RCC 7860 (cell line): Measurements from ENCODE around the gene RDX.
"Not testable (repeated sequence)": the region's sequence is repeated elsewhere in the genome, so short reads cannot be mapped to it uniquely, and the experiment has no call there.

Experiments
- DNase-seq: peaks from one replicate; pipeline ENCODE4 v3.0.0-alpha.2; 2015; ENCODE audit warnings: low spot score
- FAIRE-seq: peaks from 2 replicates; lab custom pipeline; 2012; peaks lifted over from hg19 to GRCh38; lab: Jason Lieb, UNC

Gene RDX

DNA sequence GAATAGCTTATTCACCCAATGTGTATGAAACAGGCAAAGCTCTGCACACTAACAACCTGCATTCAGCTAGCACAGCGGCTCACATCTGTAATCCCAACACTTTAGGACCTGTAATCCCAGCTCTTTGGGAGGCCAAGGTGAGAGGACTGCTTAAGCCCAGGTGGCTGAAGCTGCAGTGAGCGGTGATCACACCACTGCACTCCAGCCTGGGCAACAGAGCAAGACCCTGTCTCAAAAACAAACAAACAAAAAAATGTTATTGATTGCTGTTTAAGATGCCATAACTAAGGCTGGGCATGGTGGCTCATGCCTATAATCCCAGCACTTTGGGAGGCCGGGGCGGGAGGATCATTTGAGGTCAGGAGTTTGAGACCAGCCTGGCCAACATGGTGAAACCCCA lies 15.8 kb downstream of the RDX start:
- FAIRE-seq, DNase-seq: not testable (repeated sequence)

DNA sequence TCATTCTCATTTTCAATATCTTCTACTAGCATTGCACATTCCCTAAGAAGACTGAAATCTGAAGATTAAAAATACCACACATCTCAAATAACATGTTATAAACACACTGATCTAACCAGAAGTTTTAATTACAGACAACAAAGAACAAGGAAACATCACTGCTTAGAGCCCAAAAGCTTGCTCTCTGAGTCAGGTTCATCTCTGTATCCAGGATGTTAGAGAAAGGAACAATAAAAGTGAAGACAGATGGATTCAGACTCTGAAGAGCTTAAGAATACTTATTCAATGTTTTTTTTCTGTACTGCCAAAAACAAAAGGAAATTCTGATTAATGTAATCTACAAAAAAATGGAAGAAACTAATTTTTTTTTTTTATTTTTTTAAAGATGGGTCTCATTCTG lies 16.5 kb downstream of the RDX start:
- no peak for DNase-seq

DNA sequence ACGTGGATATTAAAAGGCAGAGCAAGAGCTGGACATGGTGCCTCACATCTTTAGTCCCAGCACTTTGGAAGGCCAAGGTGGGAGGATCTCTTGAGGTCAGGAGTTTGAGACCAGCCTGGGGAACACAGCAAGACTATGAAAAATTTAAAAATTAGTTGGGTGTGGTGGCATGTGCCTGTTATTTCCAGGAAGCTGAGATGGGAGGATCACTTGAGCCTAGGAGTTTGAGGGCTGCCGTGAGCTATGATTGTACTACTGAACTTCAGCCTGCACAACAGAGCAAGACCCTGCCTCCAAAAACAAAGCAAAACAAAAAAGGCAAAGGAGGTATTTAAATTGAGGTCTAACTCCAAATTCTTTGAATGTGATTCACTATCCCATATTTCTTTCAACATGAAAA lies 23.5 kb downstream of the RDX start:
- DNase-seq, result no peak
- no peak for FAIRE-seq

More for the DNA sequence above, 16.5 kb downstream of the RDX start:
- FAIRE-seq, result no peak

DNA sequence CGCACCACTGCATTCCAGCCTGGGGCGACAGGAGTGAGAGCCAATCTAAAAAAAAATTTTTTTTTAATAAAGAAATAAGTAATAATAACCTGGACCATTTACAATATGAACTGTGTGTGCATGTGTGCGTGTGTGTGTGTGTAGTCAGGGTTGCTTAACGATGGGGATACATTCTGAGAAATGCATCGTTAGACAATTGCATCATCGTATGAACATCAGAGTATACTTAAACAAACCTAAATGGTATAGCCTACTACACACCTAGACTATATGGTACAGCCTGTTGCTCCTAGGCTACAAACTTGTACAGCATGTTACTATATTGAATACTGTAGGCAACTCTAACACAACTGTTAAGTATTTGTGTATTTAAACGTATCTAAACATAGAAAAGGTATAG lies 26.4 kb downstream of the RDX start:
- no peak for FAIRE-seq
- no peak for DNase-seq

- FAIRE-seq (no peak), DNase-seq (no peak)
Measured at GRCh38 chr11:110268441-110268840, 28.0 kb downstream of the RDX start.

GRCh38 chr11:110262072-110262403 lies 34.4 kb downstream of the RDX start:
- no peak for FAIRE-seq
- no peak for DNase-seq

DNA sequence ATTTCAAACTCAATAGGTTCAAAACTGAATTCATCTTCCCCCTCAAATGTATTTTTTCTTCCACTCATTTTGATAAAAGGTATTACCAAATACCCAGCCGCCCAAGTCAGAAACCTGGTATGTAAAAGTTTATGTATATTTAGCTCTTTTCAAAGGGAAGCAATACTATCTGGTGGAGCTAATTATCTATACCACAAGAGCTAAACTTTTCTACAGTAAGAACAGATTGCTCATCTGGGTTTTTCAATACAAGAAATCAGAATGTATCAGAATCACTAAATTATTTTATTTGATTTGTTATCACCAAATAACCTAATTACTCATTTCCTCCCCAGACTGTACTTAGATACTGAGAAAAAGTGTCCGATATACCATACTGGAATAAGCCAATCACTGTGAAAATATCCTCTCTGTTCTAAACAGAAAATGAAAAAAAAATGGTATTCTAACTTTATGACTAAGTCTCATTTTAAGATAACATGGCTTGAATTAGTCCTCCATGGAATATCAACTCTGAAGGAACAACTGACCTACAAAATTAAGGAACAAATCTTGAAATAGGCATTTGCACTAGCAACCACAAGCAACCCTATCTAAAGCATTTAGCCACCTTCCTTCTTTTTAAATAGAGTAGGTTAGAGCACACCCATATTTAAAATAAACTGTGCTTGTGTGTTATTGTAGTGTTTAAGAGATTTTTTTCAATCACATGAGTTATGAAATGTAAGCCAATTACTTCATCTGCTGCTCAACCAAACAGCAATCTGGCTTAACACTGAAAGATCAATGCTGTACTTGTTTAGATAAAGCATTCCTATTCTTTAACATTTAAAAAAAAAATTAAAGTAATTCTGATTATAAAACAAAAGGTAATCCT lies 35.0 kb downstream of the RDX start:
- no peak for FAIRE-seq
- no peak for DNase-seq

- no peak for DNase-seq
- FAIRE-seq, result no peak
Measured at GRCh38 chr11:110253525-110253924, 42.9 kb downstream of the RDX start.

DNA sequence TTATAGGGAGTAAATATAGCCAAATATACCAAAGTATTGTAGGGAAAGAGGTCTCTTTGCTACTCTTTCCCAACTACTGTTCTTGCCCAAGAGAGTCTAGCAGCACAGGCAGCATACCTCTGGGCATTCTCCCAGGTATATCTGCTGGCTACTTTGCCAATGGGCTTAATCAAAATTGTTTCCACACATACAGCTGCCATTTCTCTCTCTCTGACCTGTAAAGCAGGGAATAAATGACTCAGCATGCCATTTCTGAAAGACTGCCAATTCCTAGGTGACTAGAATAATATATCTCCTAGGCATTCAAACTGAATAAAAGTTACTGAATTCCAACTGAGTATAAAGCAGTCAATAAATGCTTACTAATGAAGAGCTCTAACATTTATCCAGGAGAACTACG lies 44.6 kb downstream of the RDX start:
- FAIRE-seq (peak; percentile 78), DNase-seq (peak; percentile 56)

DNA sequence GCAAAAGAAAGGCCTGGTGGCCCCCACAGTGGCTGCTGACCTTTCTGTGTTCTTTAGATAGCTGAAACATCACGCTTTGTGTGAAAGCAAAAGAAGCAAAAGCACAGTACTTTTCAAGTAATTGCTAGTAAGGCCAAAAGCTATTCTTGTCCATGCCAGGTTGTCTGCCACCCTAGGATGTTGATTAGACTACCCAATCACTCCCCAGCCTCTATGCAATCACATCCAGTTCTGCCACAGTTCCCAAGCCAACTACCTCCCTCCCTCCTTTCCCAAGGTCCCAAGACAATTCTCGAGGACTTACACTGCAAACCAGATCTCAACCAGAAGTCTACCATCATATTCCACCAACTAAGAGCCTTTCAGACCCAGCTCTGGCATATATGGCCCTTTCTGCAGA lies 46.2 kb downstream of the RDX start:
- no peak for DNase-seq
- no peak for FAIRE-seq

- FAIRE-seq (no peak), DNase-seq (no peak)
Measured at GRCh38 chr11:110249766-110250165, 46.6 kb downstream of the RDX start.

DNA sequence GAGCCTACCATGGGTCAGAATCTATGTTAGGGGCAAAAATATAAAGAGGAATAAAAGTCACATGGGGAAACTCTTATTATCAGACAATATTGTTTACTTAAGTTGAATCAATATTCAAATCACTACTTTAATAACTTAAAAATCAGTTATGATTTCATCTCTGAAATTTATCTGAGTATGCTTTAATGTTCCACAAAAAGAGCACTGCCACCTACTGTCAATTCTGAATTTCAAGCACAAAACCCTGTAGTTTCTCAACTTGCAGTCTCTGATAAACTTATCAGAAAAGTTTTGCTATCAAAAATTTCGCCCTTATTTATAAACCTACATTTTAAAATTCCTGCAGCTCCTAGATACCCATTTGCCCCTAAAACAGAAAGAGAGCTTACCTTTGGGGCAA lies 47.3 kb downstream of the RDX start:
- no peak for DNase-seq
- no peak for FAIRE-seq

DNA sequence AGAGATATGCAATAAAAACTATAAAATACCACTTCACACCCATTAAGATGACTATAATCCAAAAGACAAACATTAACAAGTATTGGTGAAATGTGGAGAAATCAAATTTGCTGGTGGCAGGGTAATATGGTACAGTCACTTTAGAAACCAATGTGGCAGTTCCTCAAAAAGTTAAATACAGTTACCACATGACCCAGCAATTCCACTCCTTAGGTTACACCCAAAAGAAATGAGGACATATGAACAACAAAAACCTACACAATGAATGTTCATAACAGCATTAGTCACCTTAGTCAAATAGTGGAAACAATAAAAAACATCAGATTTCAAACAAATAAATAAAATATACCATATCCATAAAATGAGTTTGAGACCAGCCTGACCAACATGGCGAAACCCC lies 52.6 kb downstream of the RDX start:
- FAIRE-seq, result no peak

DNA sequence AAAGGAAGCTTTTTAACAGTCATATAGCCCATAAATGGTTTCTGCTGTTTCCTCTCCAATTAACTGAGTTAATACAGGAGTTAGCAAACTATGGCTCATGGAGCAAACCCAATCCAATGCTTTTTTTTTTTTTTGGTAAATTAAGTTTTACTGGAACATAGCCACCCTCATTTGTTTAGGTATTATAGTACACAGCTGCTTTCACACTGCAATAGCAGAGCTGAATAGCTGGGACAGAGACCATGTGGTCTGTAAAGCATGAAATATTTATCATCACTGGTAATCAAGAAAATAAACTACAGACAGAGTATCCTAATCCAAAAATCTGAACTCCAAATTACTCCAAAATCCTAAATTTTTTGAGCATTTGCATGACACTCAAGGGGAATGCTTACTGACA lies 53.7 kb downstream of the RDX start:
- DNase-seq (no peak), FAIRE-seq (no peak)

More for the DNA sequence above, 52.6 kb downstream of the RDX start:
- DNase-seq, result no peak

- no peak for FAIRE-seq
Measured at GRCh38 chr11:110242188-110242587, 54.2 kb downstream of the RDX start.

GRCh38 chr11:110235966-110236365 lies 60.4 kb downstream of the RDX start:
- DNase-seq, result no peak
- FAIRE-seq, result no peak

More at GRCh38 chr11:110242188-110242587, 54.2 kb downstream of the RDX start:
- no peak for DNase-seq

- no peak for DNase-seq
- no peak for FAIRE-seq
Measured at GRCh38 chr11:110230377-110230776, 66.0 kb downstream of the RDX start.

DNA sequence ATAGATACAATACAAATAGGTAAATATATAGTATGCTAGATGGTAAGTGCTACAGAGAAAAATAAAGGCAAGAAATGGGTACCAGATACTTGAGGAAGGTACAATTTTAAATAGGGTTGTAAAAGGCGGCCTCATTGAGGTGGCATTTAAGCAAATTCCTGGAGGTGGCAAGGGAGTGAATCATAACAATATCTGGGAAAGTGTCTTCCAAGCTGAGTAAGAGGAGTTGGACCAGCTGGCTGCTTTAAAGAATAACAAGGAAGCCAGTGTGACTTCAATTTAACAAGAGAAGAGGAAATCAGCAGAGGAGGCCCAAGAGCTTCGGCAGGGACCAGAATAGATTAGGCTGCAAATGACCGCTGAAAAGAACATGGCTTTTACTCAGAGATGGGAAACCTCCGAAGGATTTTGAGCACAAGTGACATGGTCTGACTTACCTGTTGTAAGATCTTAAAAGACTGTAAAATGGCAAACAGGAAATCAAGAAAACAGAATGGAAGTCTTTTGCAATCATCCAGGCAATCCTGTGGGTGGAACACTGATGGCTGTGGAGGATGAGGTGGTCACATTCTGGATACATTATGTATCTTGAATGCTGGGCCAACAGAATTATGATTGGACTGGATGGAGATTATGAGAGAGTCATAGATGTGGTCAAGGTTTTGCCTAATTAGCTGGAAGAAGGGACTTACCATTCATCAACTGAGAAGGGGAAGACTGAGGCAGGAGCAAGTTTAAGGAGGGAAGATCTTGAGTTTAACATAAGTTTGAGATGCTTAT lies 77.2 kb downstream of the RDX start:
- FAIRE-seq (no peak), DNase-seq (no peak)

- FAIRE-seq, result no peak
Measured at GRCh38 chr11:110217936-110218335, 78.5 kb downstream of the RDX start.

GRCh38 chr11:110217223-110217877 lies 79.1 kb downstream of the RDX start:
- no peak for FAIRE-seq
- no peak for DNase-seq

More at GRCh38 chr11:110217936-110218335, 78.5 kb downstream of the RDX start:
- no peak for DNase-seq

DNA sequence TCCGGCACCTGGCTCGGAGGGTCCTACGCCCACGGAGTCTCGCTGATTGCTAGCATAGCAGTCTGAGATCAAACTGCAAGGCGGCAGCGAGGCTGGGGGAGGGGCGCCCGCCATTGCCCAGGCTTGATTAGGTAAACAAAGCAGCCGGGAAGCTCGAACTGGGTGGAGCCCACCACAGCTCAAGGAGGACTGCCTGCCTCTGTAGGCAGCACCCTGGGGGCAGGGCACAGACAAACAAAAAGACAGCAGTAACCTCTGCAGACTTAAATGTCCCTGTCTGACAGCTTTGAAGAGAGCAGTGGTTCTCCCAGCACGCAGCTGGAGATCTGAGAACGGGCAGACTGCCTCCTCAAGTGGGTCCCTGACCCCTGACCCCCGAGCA lies 87.1 kb downstream of the RDX start:
- DNase-seq, FAIRE-seq: not testable (repeated sequence)
